Muscle of arm (tissue), 14 donors: ENCODE data around the gene CALML6. TPM values are rescaled to one million over a fixed set of nuclear protein-coding genes. Genes with fewer than 3 reads are reported as not detected.
"Not testable (repeated sequence)": the region's sequence is repeated elsewhere in the genome, so short reads cannot be mapped to it uniquely, and the experiment has no call there.

Source experiments
- DNase-seq: peaks from one replicate; pipeline ENCODE4 v3.0.0-alpha.2; 2013
- long read RNA-seq, 11 donors: transcript quantifications; one replicate each; lab custom pipeline, GENCODE V29; 2026
- polyA plus RNA-seq, 12 donors: library from polyadenylated mRNA; unstranded; fragments of 120-200 nt; gene quantifications; one replicate each; pipeline ENCODE4 v1.2.1, GENCODE V29; 2013; ENCODE audit not compliant: insufficient read length in 12 of 12

CALML6 gene
- 100 to 1,000 TPM in 9 of 12 donors, 10 to 100 TPM in 2, not detected in 1; 64.0 to 380 (median 219) TPM for polyA plus RNA-seq
- long read RNA-seq, donor 1: 0 reads
- long read RNA-seq, donor 2, transcript CALML6-204 (3 exons, 1,882 nt): minor isoform, 11 of 214 reads
- long read RNA-seq, donor 2, transcript CALML6-202 (5 exons, 769 nt): minor isoform, 18 of 214 reads
- long read RNA-seq, donor 2, transcript CALML6-201 (6 exons, 1,101 nt): major isoform, 35 of 214 reads
- long read RNA-seq, donor 2, partial matches to known transcripts: 140 of 214 reads
- long read RNA-seq, donor 2, other reads (novel, unspliced or antisense): 10 of 214 reads
- long read RNA-seq, donor 3, transcript CALML6-201 (6 exons, 1,101 nt): major isoform, 15 of 152 reads
- long read RNA-seq, donor 3, transcript CALML6-204 (3 exons, 1,882 nt): minor isoform, 12 of 152 reads
- long read RNA-seq, donor 3, transcript CALML6-202 (5 exons, 769 nt): minor isoform, 14 of 152 reads
- long read RNA-seq, donor 3, partial matches to known transcripts: 111 of 152 reads
- long read RNA-seq, donor 3, other reads (novel, unspliced or antisense): 0 of 152 reads
- long read RNA-seq, donor 4, transcript CALML6-204 (3 exons, 1,882 nt): major isoform, 7 of 103 reads
- long read RNA-seq, donor 4, transcript CALML6-202 (5 exons, 769 nt): minor isoform, 6 of 103 reads
- long read RNA-seq, donor 4, partial matches to known transcripts: 87 of 103 reads
- long read RNA-seq, donor 4, other reads (novel, unspliced or antisense): 0 of 103 reads
- long read RNA-seq, donor 5, transcript CALML6-204 (3 exons, 1,882 nt): minor isoform, 16 of 511 reads
- long read RNA-seq, donor 5, transcript CALML6-201 (6 exons, 1,101 nt): minor isoform, 63 of 511 reads
- long read RNA-seq, donor 5, transcript CALML6-202 (5 exons, 769 nt): major isoform, 68 of 511 reads
- long read RNA-seq, donor 5, partial matches to known transcripts: 358 of 511 reads
- long read RNA-seq, donor 5, other reads (novel, unspliced or antisense): 6 of 511 reads
- long read RNA-seq, donor 6, transcript CALML6-204 (3 exons, 1,882 nt): minor isoform, 6 of 106 reads
- long read RNA-seq, donor 6, transcript CALML6-202 (5 exons, 769 nt): major isoform, 10 of 106 reads
- long read RNA-seq, donor 6, transcript CALML6-201 (6 exons, 1,101 nt): minor isoform, 8 of 106 reads
- long read RNA-seq, donor 6, partial matches to known transcripts: 82 of 106 reads
- long read RNA-seq, donor 6, other reads (novel, unspliced or antisense): 0 of 106 reads
- long read RNA-seq, donor 7, transcript CALML6-202 (5 exons, 769 nt): minor isoform, 17 of 121 reads
- long read RNA-seq, donor 7, transcript CALML6-204 (3 exons, 1,882 nt): minor isoform, 8 of 121 reads
- long read RNA-seq, donor 7, transcript CALML6-201 (6 exons, 1,101 nt): major isoform, 21 of 121 reads
- long read RNA-seq, donor 7, partial matches to known transcripts: 75 of 121 reads
- long read RNA-seq, donor 7, other reads (novel, unspliced or antisense): 0 of 121 reads
- long read RNA-seq, donor 8, transcript CALML6-202 (5 exons, 769 nt): minor isoform, 36 of 368 reads
- long read RNA-seq, donor 8, transcript CALML6-204 (3 exons, 1,882 nt): minor isoform, 10 of 368 reads
- long read RNA-seq, donor 8, transcript CALML6-201 (6 exons, 1,101 nt): major isoform, 40 of 368 reads
- long read RNA-seq, donor 8, partial matches to known transcripts: 275 of 368 reads
- long read RNA-seq, donor 8, other reads (novel, unspliced or antisense): 7 of 368 reads
- long read RNA-seq, donor 9, transcript CALML6-201 (6 exons, 1,101 nt): major isoform, 10 of 84 reads
- long read RNA-seq, donor 9, transcript CALML6-204 (3 exons, 1,882 nt): minor isoform, 7 of 84 reads
- long read RNA-seq, donor 9, transcript CALML6-202 (5 exons, 769 nt): minor isoform, 7 of 84 reads
- long read RNA-seq, donor 9, partial matches to known transcripts: 60 of 84 reads
- long read RNA-seq, donor 9, other reads (novel, unspliced or antisense): 0 of 84 reads
- long read RNA-seq, donor 10, transcript CALML6-201 (6 exons, 1,101 nt): minor isoform, 26 of 281 reads
- long read RNA-seq, donor 10, transcript CALML6-204 (3 exons, 1,882 nt): minor isoform, 13 of 281 reads
- long read RNA-seq, donor 10, transcript CALML6-202 (5 exons, 769 nt): major isoform, 28 of 281 reads
- long read RNA-seq, donor 10, partial matches to known transcripts: 214 of 281 reads
- long read RNA-seq, donor 10, other reads (novel, unspliced or antisense): 0 of 281 reads
- long read RNA-seq, donor 11, transcript CALML6-201 (6 exons, 1,101 nt): major isoform, 24 of 159 reads
- long read RNA-seq, donor 11, transcript CALML6-202 (5 exons, 769 nt): minor isoform, 12 of 159 reads
- long read RNA-seq, donor 11, transcript CALML6-204 (3 exons, 1,882 nt): minor isoform, 5 of 159 reads
- long read RNA-seq, donor 11, partial matches to known transcripts: 117 of 159 reads
- long read RNA-seq, donor 11, other reads (novel, unspliced or antisense): 0 of 159 reads

DNA sequence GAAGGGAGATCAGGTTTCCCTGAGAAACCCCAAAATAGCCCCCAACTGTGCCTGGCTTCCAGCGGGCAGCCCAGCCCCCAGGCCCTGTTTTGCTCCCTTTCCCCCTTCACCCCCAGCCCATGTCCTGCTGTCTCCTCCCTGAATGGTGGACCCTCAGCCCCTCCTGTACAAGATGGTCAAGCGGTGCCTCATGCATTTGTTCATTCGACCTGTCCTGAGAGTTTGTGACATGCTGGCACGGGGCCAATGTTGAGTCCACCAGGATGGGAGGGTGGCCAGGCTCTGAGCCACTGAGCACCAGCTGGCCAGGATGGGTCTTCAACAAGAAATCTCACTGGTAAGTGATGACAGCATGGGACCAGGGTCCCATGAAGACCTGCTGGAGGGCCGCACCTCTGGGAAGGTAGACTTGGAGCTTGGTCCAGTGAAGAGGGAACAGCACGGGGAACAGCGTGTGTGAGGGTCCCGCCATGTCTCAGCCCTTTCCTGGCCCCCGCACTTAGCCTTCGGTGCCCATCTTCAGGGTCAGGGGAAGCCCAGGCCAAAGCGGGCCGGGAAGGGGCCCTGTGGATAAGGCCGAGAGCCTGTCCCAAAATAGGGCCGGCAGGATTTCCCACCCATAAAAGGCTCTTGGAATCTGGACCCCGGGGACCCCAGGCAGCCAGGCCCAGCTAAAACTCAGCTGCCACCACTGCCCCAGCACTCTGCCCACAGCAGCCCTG lies at the start of gene CALML6:
TSS of gene CALML6 (plus strand) at position 290 of the 722 bp plus-strand sequence. CDS start at position 311, 21 bp downstream.
- DNase-seq: no peak

- DNase-seq: no peak
Observed at GRCh38 chr1:1867164-1867563, 47.9 kb upstream of the CALML6 start.

- no peak for DNase-seq
Observed at GRCh38 chr1:1869469-1869868, 45.6 kb upstream of the CALML6 start.

DNA sequence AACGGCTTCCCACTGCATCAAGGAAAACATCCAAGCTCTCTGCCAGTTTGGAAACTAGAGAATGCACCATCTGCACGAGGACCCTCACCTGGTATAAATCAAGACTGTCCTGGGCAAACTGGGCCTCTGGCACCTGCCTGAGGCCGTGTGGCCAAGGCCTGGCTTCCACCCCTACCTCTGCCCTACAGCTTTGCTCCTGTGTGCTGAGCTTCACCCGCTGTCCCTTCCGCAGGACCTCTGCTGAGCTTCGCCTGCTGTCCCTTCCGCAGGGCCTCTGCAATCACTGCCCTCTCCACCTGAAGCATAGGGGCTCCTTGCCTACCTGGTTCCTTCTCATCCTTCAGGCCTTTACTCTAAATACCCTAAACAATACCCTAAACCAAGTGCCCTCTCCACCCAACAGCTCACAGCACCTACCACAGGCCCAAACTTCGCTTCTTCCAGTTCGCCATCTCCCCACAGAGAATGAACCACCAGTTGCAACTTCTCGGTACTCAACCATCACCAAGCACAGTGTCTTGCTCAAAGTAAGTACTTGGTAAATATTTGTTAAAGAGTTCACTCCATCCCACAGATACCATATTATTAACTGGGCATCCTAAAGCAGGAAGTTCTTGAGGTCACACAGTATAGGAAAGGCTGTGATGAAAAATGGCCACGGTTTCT lies 42.6 kb upstream of the CALML6 start:
- DNase-seq: no peak

DNA sequence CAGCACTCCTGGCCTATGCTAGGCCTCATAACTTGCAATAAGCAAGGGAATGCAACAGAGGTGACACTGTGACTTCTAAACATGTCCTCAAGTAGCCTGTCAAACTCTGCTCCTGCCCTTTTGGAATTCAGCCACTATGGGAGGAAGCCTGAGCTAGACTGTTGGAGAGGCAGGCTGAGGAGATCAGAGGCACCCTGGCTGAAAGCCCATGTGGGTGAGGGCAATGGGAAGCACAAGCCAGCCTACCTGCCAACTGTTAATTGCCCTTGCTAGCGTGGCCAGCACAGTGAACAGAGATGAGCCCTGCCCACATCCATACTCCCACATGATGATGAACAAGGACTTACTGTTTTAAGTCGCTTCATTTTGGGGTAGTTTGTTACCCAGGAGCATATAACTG lies 41.9 kb upstream of the CALML6 start:
- DNase-seq: no peak

GRCh38 chr1:1874901-1875300 lies 40.2 kb upstream of the CALML6 start:
- no peak for DNase-seq

DNA sequence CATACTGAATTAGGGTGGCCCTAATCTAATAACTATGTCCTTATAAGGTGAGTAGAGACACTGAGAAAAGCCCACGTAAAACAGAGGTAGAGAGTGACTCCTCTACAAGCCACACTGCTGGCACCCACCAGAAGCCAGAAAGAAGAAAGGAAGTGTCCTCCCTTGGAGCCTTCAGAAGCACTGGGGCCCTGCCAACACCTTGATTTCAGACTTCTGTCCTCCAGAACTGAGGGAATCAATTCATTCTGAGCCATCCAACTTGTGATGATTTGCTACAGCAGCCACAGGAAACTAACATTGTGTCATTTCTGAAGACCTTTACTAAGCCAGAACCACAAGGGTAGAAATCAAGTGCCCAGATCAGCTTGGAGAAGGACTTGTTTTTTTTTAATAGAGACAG lies 39.1 kb upstream of the CALML6 start:
- no peak for DNase-seq

- no peak for DNase-seq
Observed at GRCh38 chr1:1876335-1876930, 38.6 kb upstream of the CALML6 start.

GRCh38 chr1:1877865-1878436 lies 37.1 kb upstream of the CALML6 start:
- DNase-seq: no peak

DNA sequence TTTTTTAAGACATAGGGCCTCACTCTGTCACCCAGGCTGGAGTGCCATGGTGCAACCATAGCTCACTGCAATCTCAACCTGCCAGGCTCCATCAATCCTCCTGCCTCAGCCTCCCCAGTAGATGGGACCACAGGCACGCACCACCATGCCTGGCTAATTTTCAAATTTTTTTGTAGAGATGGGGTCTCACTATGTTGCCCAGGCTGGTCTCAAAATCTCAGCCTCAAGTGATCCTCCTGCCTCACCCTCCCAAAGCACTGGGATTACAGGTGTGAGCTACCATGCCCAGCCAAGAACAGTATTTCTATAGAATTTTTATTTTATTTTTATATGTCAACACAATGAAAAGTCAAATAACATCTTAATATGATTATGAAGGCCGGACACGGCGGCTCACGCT lies 35.1 kb upstream of the CALML6 start:
- no peak for DNase-seq

DNA sequence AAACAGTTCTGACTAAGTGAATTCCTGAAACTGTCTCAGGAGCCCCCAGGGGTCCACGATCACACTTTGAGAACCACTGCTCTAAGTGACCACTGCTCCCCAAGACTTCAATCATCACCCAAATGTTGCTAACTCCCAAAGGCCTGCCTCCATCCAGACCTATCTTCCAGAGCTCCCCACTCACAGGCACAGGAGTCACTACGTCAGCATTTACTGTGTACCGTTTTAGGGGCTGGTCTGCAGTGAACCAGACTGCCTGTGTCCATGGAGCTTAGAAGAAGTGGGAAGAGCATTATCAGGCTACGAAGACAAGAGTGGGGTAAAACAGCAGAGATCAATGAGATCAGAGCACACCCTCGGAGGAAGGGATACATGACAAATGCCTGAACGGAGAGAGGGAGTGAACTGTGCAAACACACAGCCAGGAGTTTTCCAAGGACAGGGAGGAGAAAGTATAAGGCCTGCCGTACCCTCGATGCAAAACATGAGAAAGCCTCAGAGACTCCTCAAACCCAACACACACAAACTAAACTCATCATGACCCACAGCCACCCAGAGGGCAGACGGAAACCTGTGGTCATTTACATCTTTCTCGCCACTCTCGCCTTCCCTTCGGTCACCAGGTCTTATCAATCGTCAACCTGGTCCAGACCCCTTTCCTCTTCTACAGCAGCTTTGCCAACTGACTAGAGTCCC lies 34.3 kb upstream of the CALML6 start:
- DNase-seq: no peak

DNA sequence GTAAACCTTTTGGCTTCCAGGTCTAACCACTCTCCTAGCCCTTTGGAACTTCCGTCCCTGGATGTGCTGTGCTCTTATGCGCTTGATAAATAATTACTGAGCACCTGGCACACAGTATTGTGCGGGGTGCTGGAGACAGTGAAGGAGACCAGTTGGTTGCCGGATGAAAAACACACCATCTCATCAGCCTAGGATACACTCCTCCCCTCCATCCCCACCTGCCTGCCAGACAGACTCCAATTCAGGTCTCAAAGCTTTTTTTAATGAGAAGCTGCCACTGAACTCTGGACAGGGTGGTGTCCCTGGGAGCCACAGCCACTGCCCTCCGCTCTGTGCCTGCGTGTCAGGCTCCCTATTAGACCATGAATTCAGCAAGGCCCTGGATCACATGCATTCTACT lies 33.3 kb upstream of the CALML6 start:
- DNase-seq: no peak

GRCh38 chr1:1883092-1883873 lies 31.8 kb upstream of the CALML6 start:
- no peak for DNase-seq

- DNase-seq: not testable (repeated sequence)
Observed at GRCh38 chr1:1883890-1884289, 31.2 kb upstream of the CALML6 start.

DNA sequence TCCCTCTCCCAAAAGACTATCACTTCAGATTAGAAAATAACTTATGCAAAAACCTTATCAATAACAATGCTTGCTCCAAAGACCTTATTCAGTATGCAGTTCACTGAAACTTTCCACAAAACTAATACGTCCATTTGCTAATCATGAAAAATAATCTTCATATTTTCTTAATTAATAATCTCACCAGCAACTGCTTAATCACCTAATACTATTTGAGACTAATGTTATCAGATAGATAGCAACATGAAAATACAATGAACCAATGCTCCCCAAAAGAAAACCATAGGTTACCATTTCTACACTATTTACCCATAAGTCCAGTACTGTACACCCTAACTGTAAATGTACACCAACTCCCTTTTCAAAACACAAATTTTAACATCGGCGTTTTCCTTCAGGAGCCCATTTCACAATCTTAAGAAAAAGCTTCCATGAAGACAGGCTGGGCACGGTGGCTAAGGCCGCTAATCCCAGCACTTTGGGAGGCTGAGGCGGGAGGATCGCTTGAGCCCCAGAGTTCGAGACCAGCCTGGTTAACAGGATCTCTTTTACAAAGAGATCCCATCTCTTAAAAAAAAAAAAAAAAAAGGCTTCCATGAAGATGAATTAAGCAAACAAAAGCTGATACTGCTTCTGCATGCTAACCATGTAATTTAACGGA lies 25.8 kb upstream of the CALML6 start:
- no peak for DNase-seq
